ENCODE results near the gene TAOK1. TPM values are rescaled to one million over a fixed set of nuclear protein-coding genes. Genes with fewer than 3 reads are reported as not detected.

TAOK1 gene
- total and polyA plus RNA-seq, 2 of the 13 experiments (the other 11 are each of a cell fraction or from before 2014, with no cell fraction given): 14.1 to 23.0 TPM

DNA sequence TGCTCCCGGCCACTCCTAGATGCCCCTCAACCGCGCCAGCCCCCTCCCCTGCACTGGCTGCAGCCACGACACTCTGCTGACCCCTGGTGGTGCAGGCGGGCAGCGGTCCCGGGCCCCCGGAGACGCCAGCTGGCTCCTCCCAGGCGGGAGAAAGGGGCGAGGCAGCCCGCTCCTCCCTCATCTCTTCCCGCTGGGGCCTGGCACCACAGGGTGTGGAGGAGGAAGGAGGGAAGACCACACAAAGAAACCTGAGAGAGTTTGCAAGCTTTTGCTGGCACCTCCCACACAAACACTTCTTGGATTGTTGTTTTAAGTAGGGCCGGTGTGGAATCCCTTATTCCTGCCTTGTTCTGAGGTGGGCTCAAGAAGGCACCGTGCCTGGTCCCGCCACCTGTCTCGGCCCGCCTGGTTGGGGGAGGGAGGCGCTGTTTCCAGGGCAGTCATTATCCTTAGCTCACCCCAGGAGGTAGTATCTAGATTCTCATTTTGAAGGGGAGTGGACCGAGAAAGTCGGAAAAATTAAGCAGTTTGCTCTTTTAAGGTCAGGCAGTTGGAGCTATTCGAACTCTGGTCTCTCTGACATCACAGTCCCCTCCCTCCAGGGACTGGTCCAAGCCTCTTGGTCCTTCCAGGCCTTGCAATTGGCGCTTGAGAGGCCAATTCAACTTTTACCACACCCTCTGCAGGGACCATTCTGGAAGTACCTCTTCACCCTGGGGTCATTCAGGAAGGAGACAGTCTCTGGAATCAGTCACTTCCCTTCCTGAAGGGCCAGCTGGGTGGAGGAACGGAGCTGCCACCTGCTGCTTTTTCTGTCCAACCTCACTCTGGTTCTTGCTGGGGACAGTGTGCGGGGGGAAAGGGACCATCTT lies 201.8 kb downstream of the TAOK1 start (continued):
- TF ChIP-seq, protein P1, sequence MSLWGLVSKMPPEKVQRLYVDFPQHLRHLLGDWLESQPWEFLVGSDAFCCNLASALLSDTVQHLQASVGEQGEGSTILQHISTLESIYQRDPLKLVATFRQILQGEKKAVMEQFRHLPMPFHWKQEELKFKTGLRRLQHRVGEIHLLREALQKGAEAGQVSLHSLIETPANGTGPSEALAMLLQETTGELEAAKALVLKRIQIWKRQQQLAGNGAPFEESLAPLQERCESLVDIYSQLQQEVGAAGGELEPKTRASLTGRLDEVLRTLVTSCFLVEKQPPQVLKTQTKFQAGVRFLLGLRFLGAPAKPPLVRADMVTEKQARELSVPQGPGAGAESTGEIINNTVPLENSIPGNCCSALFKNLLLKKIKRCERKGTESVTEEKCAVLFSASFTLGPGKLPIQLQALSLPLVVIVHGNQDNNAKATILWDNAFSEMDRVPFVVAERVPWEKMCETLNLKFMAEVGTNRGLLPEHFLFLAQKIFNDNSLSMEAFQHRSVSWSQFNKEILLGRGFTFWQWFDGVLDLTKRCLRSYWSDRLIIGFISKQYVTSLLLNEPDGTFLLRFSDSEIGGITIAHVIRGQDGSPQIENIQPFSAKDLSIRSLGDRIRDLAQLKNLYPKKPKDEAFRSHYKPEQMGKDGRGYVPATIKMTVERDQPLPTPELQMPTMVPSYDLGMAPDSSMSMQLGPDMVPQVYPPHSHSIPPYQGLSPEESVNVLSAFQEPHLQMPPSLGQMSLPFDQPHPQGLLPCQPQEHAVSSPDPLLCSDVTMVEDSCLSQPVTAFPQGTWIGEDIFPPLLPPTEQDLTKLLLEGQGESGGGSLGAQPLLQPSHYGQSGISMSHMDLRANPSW (CRISPR knock-in tag; IDR thresholded peaks at IDR 0.05; ENCODE audit: borderline replicate concordance): 0 out of 2 replicates have a peak, but pooled peaks have one; percentile 29
- TF ChIP-seq KDM5B (CRISPR knock-in tag; IDR thresholded peaks at IDR 0.05; ENCODE audit: borderline replicate concordance): no peak; the same call in 1 of the 2 replicates
- TF ChIP-seq ZNF879 (CRISPR knock-in tag; IDR thresholded peaks at IDR 0.05): no peak
- no peak for TF ChIP-seq ZNF446 (CRISPR knock-in tag; IDR thresholded peaks at IDR 0.05)
- TF ChIP-seq, protein P2, sequence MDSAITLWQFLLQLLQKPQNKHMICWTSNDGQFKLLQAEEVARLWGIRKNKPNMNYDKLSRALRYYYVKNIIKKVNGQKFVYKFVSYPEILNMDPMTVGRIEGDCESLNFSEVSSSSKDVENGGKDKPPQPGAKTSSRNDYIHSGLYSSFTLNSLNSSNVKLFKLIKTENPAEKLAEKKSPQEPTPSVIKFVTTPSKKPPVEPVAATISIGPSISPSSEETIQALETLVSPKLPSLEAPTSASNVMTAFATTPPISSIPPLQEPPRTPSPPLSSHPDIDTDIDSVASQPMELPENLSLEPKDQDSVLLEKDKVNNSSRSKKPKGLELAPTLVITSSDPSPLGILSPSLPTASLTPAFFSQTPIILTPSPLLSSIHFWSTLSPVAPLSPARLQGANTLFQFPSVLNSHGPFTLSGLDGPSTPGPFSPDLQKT (CRISPR knock-in tag; IDR thresholded peaks at IDR 0.05; ENCODE audit: borderline replicate concordance): no peak
- no peak for TF ChIP-seq ZNF383 (CRISPR knock-in tag; IDR thresholded peaks at IDR 0.05; ENCODE audit: borderline replicate concordance)
- TF ChIP-seq ZNF615 (CRISPR knock-in tag; IDR thresholded peaks at IDR 0.05; ENCODE audit: borderline replicate concordance): no peak
- TF ChIP-seq ZNF558 (CRISPR knock-in tag; IDR thresholded peaks at IDR 0.05; ENCODE audit: borderline replicate concordance): no peak
- TF ChIP-seq DMAP1 (CRISPR knock-in tag; IDR thresholded peaks at IDR 0.05): peak; percentile 62
- TF ChIP-seq, protein P3, sequence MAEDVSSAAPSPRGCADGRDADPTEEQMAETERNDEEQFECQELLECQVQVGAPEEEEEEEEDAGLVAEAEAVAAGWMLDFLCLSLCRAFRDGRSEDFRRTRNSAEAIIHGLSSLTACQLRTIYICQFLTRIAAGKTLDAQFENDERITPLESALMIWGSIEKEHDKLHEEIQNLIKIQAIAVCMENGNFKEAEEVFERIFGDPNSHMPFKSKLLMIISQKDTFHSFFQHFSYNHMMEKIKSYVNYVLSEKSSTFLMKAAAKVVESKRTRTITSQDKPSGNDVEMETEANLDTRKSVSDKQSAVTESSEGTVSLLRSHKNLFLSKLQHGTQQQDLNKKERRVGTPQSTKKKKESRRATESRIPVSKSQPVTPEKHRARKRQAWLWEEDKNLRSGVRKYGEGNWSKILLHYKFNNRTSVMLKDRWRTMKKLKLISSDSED (CRISPR knock-in tag; IDR thresholded peaks at IDR 0.05): no peak
- no peak for TF ChIP-seq LCORL (IDR thresholded peaks at IDR 0.05)
- peak; percentile 76; the same call in 1 of the 2 replicates for TF ChIP-seq LCORL (CRISPR knock-in tag; IDR thresholded peaks at IDR 0.05)
- TF ChIP-seq ZFP41 (CRISPR knock-in tag; IDR thresholded peaks at IDR 0.05; ENCODE audit: borderline replicate concordance): no peak
- TF ChIP-seq ZNF205 (CRISPR knock-in tag; IDR thresholded peaks at IDR 0.05): peak; percentile 39; the same call in 1 of the 2 replicates
- no peak for TF ChIP-seq ZNF878 (CRISPR knock-in tag; IDR thresholded peaks at IDR 0.05)
- TF ChIP-seq TBL1XR1 (IDR thresholded peaks at IDR 0.05; ENCODE audit: borderline replicate concordance, low read length, partially characterized antibody): no peak
- no peak for TF ChIP-seq NFIC (IDR thresholded peaks at IDR 0.05; ENCODE audit: low read length)
- no peak for TF ChIP-seq ZNF746 (CRISPR knock-in tag; IDR thresholded peaks at IDR 0.05)
- no peak for TF ChIP-seq NKX3-1 (CRISPR knock-in tag; IDR thresholded peaks at IDR 0.05)
- no peak for TF ChIP-seq HCFC1 (IDR thresholded peaks at IDR 0.05; ENCODE audit: low read depth, low read length)
- TF ChIP-seq PHF20 (CRISPR knock-in tag; IDR thresholded peaks at IDR 0.05): peak; percentile 19; the same call in 1 of the 2 replicates
- peak; percentile 41; the same call in 1 of the 2 replicates for TF ChIP-seq HNF4A (CRISPR knock-in tag; IDR thresholded peaks at IDR 0.05)
- TF ChIP-seq, protein P4, sequence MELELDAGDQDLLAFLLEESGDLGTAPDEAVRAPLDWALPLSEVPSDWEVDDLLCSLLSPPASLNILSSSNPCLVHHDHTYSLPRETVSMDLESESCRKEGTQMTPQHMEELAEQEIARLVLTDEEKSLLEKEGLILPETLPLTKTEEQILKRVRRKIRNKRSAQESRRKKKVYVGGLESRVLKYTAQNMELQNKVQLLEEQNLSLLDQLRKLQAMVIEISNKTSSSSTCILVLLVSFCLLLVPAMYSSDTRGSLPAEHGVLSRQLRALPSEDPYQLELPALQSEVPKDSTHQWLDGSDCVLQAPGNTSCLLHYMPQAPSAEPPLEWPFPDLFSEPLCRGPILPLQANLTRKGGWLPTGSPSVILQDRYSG (CRISPR knock-in tag; IDR thresholded peaks at IDR 0.05): no peak
- no peak for TF ChIP-seq ZNF589 (CRISPR knock-in tag; conservative IDR thresholded peaks at IDR 0.05)
- no peak for TF ChIP-seq ZNF44 (CRISPR knock-in tag; IDR thresholded peaks at IDR 0.05)

Measured in HepG2 (cell line).